NCI-H226 (cell line): Measurements from ENCODE around the gene FBXO3.
"Not testable (repeated sequence)": the region's sequence is repeated elsewhere in the genome, so short reads cannot be mapped to it uniquely, and the experiment has no call there.

Experiments used
- DNase-seq: peaks from one replicate; pipeline ENCODE4 v3.0.0-alpha.2; 2015

FBXO3 gene

GRCh38 chr11:33770236-33770635 lies 4.1 kb downstream of the FBXO3 start:
- no peak for DNase-seq

- no peak for DNase-seq
Measured at GRCh38 chr11:33769542-33769941, 4.8 kb downstream of the FBXO3 start.

GRCh38 chr11:33767624-33768023 lies 6.7 kb downstream of the FBXO3 start:
- DNase-seq = no peak

DNA sequence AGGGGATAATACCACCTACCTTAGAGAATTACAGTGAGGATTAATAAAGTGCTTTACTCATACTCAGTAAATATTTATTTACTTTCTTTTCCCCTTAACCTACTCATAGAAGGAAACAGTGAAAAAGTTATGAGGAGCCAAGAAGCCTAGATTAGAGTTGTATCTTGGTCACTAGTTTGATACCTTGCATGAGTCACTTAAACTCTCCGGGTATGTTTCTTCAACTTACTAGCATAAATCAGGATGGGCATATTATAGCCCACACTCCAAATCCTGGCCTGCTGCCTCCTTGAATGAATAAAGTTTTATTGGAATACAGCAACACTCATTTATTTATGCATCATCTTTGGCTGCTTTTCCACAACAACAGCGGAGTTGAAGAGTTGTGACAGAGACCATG lies 8.2 kb downstream of the FBXO3 start:
- DNase-seq = no peak

- DNase-seq = no peak
Measured at GRCh38 chr11:33761471-33761870, 12.8 kb downstream of the FBXO3 start.

DNA sequence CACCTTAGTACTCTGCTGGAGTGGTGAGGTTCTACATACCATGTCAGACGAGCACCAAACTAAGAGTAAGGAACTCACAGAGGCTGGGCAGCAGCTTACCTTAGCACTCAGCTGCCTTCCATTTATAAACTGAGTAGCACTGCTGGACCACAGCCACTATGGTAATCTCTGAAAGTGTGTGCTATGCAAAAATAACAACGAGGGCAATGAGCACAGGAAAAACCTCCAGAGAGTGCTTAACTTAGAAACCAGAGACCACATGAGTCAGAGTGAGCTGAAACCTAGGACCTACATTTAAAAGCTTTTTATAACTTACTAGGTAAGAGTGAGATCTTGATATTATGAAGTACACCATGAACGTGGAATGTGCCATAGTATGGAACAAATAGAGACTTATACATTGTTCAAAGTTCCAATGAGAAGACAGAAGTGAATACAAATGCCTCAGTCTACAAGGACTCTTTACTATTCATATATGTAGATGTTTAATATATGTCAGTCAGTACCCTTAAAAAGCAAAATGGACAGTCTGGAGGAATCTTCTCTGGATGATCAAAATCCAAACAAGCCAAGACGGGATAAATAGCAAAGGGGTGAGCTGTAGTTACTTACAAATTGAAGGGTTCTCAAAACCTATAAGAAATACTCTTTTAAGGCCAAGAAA lies 20.9 kb downstream of the FBXO3 start:
- DNase-seq = no peak

- DNase-seq = no peak
Measured at GRCh38 chr11:33751878-33752277, 22.4 kb downstream of the FBXO3 start.

- no peak for DNase-seq
Measured at GRCh38 chr11:33747979-33748378, 26.3 kb downstream of the FBXO3 start.

GRCh38 chr11:33743291-33743690 lies 31.0 kb downstream of the FBXO3 start:
- DNase-seq = no peak

DNA sequence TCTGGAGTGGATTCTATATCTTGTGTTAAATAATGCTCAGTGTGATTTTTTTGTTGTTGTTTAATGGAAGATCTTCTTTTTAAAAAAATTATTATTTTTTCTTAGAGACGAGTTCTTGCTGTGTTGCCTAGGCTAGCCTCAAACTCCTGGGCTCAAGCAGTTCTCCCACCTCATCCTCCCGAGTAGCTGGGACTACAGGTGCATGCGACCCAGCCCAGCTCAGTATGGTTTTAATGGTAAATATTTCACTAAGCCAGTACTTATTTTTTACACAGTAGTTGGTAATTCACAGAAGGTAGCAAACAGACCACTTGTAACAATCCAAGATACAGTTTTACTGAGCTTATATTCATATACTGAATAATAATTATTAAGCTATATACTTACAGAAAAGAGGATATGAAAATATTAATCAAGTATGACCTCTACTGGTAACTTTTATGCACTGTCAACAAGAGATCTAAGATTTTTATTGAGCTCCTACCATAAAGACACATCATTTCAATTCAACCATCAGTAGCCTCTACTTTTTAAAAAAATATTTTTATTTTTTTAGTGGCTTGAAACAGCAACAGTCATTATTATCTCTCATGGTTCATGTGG lies 32.0 kb downstream of the FBXO3 start:
- DNase-seq = no peak

DNA sequence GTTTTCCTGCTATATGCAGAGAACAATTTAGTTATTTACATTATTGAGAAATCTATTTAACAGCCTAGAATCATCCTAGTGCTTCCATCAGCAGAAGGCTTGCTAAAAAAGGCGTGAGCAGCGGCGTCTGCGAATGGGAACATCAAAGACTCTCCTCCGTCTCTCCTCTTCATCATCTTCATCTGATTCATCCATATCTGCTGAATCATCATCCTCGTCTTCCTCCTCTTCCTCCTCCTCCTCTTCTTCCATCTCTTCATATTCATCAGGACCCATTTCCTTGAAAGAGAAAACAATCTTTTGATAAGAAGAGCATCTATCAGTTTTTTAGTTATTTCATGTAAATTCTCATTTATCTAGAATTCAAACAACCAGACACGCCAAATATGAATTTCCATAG lies 32.5 kb downstream of the FBXO3 start:
- no peak for DNase-seq

DNA sequence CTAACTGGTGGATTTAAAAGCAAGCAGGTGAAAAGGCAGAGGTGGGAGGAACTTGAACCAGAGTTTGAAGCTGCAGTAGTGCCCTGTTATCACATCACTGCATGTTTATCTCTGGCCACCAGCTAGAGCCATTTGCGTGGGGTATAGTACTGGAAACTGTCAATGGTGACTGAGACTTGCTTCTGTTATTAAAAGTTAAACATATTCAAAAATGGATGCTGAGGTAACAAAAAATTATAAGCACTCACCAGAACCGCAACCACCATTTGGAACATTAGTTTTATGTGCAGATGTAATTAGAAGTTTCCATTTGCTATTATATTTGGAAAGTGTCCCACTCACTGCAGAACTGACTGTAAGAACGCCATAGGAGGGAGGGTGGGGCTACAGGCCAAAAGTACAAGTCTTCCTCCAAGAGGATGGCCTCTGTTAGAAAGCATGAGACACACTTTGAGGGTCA lies 36.9 kb downstream of the FBXO3 start:
- DNase-seq = no peak

DNA sequence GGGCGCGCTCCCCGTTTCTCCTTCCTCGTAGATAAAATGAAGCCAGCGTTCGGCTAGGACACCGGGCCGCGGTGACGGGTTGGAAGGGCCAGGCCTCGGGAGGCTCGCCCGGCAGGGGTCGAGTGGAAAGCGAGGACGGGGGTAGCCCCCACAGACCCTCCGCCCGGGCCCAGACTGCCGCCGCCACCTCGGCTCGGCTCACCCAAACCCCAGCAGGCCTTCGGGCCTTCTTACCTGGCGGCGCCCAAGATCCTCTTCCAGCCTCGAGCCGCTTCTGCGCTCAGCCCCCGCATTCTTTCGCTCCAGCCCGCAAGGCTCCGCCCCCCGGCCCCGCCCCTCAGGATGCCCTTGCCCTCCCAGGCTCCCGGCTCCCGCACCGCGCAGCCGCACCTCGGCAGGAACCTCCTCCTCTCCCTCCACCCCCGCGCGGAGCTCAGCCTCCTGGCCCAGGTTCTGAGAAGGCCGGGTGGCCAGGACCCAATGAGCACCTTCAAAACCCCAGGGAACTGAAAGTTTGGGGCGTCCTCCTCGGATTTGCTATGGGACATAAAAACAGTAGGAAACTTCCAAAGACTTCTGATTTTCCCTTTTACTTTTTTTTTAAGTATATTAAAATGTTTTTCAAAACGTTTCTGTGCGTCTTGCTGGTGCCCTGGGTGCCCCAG lies 38.0 kb downstream of the FBXO3 start, which contains the start of gene CD59:
Gene CD59 (minus strand): TSS at position 276 of the 665 bp plus-strand sequence. CDS start 13,978 bp downstream, outside the sequence.
- peak; percentile 90 for DNase-seq

DNA sequence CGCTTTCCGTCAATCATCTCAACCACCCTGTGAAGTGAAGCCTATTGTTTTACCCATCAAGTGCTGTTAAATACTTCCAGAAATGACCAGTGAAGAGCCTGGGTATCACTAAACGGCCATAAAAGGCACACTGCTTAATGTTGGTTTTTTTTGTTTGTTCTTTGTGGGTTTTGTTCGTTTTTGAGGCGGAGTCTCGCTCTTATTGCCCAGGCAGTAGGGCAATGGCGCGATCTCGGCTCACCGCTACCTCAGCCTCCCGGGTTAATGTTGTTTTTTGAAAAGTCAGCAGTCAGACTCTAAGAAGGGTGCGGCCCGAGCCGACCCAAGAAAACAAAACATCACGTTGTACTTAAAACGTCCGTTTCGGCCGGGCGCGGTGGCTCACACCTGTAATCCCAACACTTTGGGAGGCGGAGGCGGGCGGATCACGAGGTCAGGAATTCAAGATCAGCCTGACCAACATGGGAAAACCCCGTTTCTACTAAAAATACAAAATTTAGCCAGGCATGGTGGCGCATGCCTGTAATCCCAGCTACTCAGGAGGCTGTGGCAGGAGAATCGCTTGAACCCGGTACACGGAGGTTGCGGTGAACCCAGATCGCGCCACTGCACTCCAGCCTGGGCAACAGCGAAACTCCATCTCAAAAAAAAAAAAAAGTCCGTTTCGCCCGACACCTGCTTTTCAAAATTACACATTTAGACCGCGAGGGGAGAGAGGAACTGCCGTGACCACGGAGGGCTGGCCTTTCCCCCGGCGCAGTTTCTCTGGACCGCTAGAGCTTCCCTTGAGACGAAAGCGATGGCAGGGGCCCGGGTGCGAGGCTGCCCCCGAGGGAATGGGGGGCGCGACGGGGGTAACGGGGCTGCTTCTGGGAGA lies 38.8 kb downstream of the FBXO3 start:
- DNase-seq = peak; percentile 22

DNA sequence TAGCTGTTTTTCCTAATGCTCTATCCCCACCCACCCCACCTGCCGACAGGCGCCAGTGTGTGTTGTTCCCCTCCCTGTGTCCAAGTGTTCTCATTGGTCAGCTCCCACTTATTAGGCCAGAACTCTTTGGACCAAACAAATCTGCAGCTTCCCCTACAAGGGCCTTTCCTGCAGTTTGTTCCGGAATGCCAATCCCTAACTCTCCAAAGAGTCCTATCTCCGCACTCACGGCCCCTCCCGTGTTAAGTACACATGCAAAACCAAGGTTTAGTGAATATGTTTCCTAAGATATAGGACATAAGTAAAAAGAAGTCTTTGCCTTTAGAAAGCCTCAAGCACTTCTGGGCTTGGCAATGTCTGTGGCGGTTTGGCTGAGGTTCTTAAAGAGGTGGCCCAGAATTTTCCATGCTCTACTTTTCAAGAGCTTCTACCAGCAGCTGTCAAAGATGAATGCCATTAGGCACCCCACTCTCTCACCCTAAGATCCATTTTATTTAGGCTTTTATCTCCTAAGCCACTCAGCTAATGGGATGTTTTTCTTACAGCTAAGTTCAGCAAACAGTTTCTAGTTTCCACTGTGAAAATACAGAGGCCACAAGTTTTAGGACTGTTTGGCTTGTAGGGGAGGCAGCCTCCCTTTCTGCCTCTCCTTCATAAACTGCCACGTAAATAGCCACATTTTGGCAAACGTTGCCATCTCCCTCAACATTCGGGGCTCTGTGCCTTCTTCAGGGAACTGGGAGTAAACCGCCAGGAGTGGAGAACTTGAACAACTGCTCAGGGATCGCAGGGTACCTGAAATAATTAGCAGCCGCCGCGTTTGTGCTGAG lies 39.7 kb downstream of the FBXO3 start:
- DNase-seq = no peak

- DNase-seq = no peak
Measured at GRCh38 chr11:33733980-33734379, 40.3 kb downstream of the FBXO3 start.

DNA sequence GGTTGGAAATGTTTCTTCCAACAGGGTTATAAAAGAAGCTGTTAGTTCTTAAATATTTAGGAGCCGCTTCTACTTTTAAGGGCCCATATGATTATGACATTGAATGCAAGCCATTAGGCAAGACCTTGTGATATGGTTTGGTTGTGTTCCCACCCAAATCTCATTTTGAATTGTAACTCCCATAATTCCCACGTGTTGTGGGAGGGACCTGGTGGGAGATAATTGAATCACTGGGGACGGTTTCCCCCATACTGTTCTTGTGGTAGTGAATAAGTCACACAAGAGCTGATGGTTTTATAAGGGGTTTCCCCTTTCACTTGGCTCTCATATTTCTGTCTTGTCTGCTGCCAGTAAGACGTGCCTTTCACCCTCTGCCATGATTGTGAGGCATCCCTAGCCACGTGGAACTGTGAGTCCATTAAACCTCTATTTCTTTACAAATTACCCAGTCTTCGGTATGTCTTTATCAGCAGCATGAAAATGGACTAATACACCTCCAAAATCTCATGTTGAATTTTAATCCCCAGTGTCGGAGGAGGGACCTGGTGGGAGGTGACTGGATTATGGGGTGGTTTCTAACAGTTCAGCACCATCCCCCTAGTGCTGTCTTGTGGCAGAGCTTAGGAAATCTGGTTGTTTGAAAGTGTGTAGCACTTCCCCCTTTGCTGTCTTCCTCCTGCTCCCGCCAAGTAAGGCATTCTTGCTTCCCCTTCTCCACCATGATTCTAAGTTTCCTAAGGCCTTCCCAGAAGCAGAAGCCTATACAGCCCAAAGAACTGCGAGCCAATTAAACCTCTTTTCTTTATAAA lies 42.4 kb downstream of the FBXO3 start:
- no peak for DNase-seq

DNA sequence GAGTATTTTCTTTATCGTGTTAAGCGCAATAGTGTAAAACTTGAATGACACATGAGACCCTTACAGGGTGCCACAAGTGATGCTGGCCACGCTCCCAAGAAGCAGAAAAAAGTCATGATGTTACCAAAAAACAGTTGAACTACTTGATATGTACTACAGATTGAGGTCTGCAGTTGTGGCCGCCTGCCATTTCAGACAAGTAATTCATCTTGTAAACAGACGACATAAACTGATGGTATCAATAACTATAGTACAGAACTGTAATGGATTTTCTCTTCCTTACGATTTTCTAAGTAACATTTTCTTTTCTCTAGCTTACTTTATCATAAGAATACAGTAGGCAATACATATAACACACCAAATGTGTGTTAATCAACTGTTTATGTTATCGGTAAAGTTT lies 43.6 kb downstream of the FBXO3 start:
- no peak for DNase-seq

DNA sequence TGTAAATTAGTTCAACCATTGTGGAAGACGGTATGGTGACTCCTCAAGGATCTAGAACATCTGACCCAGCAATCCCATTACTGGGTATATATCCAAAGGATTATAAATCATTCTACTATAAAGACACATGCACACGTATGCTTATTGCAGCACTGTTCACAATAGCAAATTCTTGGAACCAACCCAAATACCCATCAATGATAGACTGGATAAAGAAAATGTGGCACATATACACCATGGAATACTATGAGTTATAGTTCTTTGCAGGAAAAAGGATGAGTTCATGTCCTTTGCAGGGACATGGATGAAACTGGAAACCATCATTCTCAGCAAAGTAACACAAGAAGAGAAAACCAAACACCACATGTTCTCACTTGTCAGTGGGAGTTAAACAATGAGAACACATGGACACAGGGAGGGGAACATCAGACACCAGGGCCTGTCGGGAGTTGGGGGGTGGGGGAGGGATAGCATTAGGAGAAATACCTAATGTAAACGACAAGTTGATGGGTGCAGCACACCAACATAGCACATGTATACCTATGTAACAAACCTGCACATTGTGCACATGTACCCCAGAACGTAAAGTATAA lies 45.2 kb downstream of the FBXO3 start:
- DNase-seq = not testable (repeated sequence)

- DNase-seq = not testable (repeated sequence)
Measured at GRCh38 chr11:33727539-33727938, 46.8 kb downstream of the FBXO3 start.

DNA sequence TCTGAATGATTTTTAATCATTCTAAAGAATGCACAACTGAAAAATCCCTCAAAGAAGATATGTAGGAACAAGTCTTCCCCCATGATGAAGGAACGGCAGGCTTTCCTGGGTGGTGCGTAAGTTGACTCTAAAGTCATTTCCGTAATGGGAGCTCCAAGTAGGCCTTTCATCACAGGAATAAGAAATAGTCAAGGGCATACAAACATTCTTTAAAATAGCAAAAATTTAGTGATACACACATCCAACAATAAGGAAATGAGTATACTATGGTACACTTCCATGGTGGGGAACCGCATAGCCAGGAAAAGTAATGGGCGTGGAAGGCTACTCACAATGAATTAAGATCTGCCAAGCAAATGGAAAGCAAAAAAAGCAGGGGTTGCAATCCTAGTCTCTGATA lies 48.8 kb downstream of the FBXO3 start:
- no peak for DNase-seq
